Spleen (tissue), 11 donors: ENCODE data around the gene SLC52A3. TPM values are rescaled to one million over a fixed set of nuclear protein-coding genes. Genes with fewer than 3 reads are reported as not detected.

Experiments
- DNase-seq: peaks from one replicate; pipeline ENCODE4 v3.0.0-alpha.2; 2020
- H3K27ac ChIP-seq, 8 donors: fragments of 200-600 bp; sonication (generic) in 7 of 8; 1 replicate in 4 of 8; 2 replicates in 4 of 8; pipeline versions ENCODE4 v1.5.0 to v1.8.0; 2016 to 2021; ENCODE audit warnings: inconsistent platforms in 4 of 8, mild to moderate bottlenecking in 4 of 8, moderate library complexity in 1 of 8
- H3K27me3 ChIP-seq, 7 donors: fragments of 200-600 bp; sonication (generic) in 6 of 7; replicated peaks in 1 of 7; 1 replicate in 4 of 7; 2 replicates in 3 of 7; pipeline versions ENCODE4 v1.5.0 to v1.8.0; 2016 to 2021; ENCODE audit warnings: inconsistent platforms in 3 of 7, mild to moderate bottlenecking in 1 of 7
- H3K36me3 ChIP-seq, 6 donors: fragments of 200-600 bp; sonication (generic) in 5 of 6; 1 replicate in 4 of 6; 2 replicates in 2 of 6; pipeline versions ENCODE4 v1.5.0 to v1.8.0; 2016 to 2021; ENCODE audit warnings: inconsistent platforms in 2 of 6
- H3K4me1 ChIP-seq, 6 donors: fragments of 200-600 bp; sonication (generic) in 5 of 6; 1 replicate in 3 of 6; 2 replicates in 3 of 6; pipeline versions ENCODE4 v1.5.0 to v1.8.0; 2016 to 2021; ENCODE audit warnings: inconsistent platforms in 3 of 6
- H3K4me3 ChIP-seq, 8 donors: fragments of 200-600 bp; sonication (generic) in 7 of 8; 1 replicate in 4 of 8; 2 replicates in 4 of 8; pipeline versions ENCODE4 v1.5.0 to v1.8.0; 2016 to 2021; ENCODE audit warnings: inconsistent platforms in 4 of 8, mild to moderate bottlenecking in 4 of 8, moderate library complexity in 2 of 8
- H3K9me3 ChIP-seq, 8 donors: fragments of 200-600 bp; sonication (generic) in 7 of 8; 1 replicate in 4 of 8; 2 replicates in 4 of 8; pipeline versions ENCODE4 v1.5.0 to v1.8.0; 2016 to 2021; ENCODE audit warnings: inconsistent platforms in 4 of 8
- CTCF ChIP-seq, 11 experiments: fragments of 200-600 bp in 7 of 11; fragments of 450-650 bp in 4 of 11; sonication (generic) in 4 of 11; IDR thresholded peaks in 8 of 11; conservative IDR thresholded peaks in 3 of 11; 1 replicate in 7 of 11; 2 replicates in 4 of 11; pipeline versions ENCODE4 v1.4.0 to v1.8.0; 2016 to 2021; ENCODE audit warnings: antibody characterized with exemption in 11 of 11, inconsistent platforms in 4 of 11, mild to moderate bottlenecking in 1 of 11
- POLR2A ChIP-seq, 3 donors: fragments of 450-650 bp; IDR thresholded peaks; one replicate each; pipeline ENCODE4 v1.5.1; 2017; ENCODE audit warnings: antibody characterized with exemption in 3 of 3, mild to moderate bottlenecking in 1 of 3
- POLR2AphosphoS5 ChIP-seq, 3 donors: sonication (generic); formaldehyde crosslinking; IDR thresholded peaks; one replicate each; pipeline ENCODE4 v1.5.1; 2017; ENCODE audit warnings: antibody characterized with exemption in 3 of 3
- WGBS, 5 donors: extraction: QIAGEN DNeasy Blood & Tissue Kit in 3 of 5; methylation state at CpG; one replicate each; pipeline versions ENCODE4 v1.1.5 to v1.1.7; 2013 to 2018; 5-methylcytosine and 5-hydroxymethylcytosine counted together
- intact Hi-C: fragments of 100-400 bp; cut with DNase I; formaldehyde crosslinking; loops from one replicate; pipeline ENCODE4 v1.15.0; 2023; ENCODE audit warnings: low total_unique reads
- polyA plus RNA-seq, 3 donors: library from polyadenylated mRNA; stranded (reverse); fragments of 200-250 nt; gene quantifications; one replicate each; pipeline ENCODE4 v1.2.1, GENCODE V29; 2013
- total RNA-seq, 7 donors: library from RNA; depleted of rRNA in 3 of 7; stranded (reverse); fragments of >200 nt in 3 of 7; fragmentation: NEBNext Ultra II Directional in 4 of 7; extraction: Animal tissue kit (Norgen Biotek cat#: 25700) in 4 of 7; gene quantifications; one replicate each; pipeline versions ENCODE4 v1.1.0 to v1.2.1, GENCODE V29; 2016 to 2021
- donor health status: healthy with polysubstance abuse.
- donor health status: DM: no; HTN: no; CAD: no; lungs with moderate emphysema.
- donor health status: DM: no; HTN: no; CAD: no.
- donor health status: Bipolar disorder and iron deficiency.
- donor health status: healthy.
- donor health status: DM: no; HTN: no; CAD: no.
- donor health status: DM: yes; HTN: yes; CAD: no.

SLC52A3 gene
- total and polyA plus RNA-seq, 10 donors = 0.03 to 0.44 (median 0.17) TPM; not detected in 3

DNA sequence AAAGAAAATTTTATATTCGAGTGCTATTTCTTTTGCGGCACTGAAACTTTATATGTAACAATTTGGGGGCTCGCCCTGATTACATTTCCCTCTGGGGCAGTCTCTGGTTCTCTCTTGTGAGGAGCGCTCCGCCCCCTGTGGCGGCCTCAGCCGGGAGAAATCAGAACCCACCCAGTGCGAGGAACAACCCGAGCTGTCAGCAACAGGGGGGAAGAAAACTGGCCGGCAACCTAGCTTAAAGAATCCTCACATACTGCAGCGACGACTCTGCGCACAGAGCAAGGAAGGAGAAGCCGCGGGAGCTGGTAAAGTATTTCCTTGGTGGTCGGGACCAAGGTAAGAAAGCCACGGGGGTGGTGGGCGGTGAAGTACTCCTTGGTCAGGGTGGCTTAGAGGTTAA, 23.9 kb upstream of the SLC52A3 start:
- 91 to 98% (median 94%) methylated on average over 18 of the region's 18 CpGs for WGBS, 5 donors
- H3K36me3 ChIP-seq = no peaks in the 10 kb centered on the region
- no peak overlapping the region for H3K27ac ChIP-seq
- no peaks in the 10 kb centered on the region for H3K4me1 ChIP-seq
- peaks cover 0 to 23% (median 17%) of the 10 kb centered on the region in 8 donors for H3K9me3 ChIP-seq
- no peak overlapping the region for H3K4me3 ChIP-seq
- TF ChIP-seq POLR2AphosphoS5 (IDR thresholded peaks at IDR 0.05) = no peak
- TF ChIP-seq CTCF (IDR thresholded peaks at IDR 0.05 in 8 of 11, conservative IDR thresholded peaks at IDR 0.05 in 3 of 11) = no peak
- no peak for TF ChIP-seq POLR2A (IDR thresholded peaks at IDR 0.05)
- intact Hi-C loops = no loop called here
- no peak for DNase-seq
- peaks cover 0 to 17% (median 0%) of the 10 kb centered on the region in 7 donors for H3K27me3 ChIP-seq

GRCh38 chr20:791056-791455, 22.8 kb upstream of the SLC52A3 start:
- 61 to 75% (median 69%) methylated on average over 2 of the region's 2 CpGs for WGBS, 5 donors
- H3K9me3 ChIP-seq = peaks cover 0 to 23% (median 17%) of the 10 kb centered on the region in 8 donors
- TF ChIP-seq CTCF (IDR thresholded peaks at IDR 0.05 in 8 of 11, conservative IDR thresholded peaks at IDR 0.05 in 3 of 11) = no peak
- no peak for TF ChIP-seq POLR2AphosphoS5 (IDR thresholded peaks at IDR 0.05)
- TF ChIP-seq POLR2A (IDR thresholded peaks at IDR 0.05) = no peak
- H3K4me3 ChIP-seq = no peak overlapping the region
- H3K27me3 ChIP-seq = peaks cover 0 to 23% (median 0%) of the 10 kb centered on the region in 7 donors
- no peak for DNase-seq
- H3K27ac ChIP-seq = no peak overlapping the region
- intact Hi-C loops = no loop called here
- H3K4me1 ChIP-seq = no peaks in the 10 kb centered on the region
- no peaks in the 10 kb centered on the region for H3K36me3 ChIP-seq

DNA sequence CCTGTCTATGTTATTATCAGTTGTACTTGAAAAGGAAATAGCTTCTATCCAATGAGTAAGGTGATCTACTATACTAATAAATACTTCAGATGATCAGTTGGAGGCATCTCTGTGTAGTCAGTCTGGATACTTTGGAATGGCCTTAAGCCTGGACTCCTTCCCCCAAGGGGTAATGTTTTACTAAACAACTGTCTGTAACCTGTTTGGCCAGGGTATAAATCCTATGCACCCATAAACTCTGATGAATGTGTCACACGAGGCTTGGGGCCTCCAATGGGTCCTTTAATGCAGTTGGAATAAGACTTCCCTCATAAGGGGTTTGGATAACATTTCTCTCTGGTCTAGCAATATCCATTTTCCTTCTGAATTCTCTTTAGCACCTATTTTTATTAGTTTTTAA, 19.5 kb upstream of the SLC52A3 start:
- Histone ChIP-seq H3K27me3 (peaks cover 0 to 18% (median 0%) of the 10 kb centered on the region in 7 donors), H3K36me3 (no peaks in the 10 kb centered on the region), H3K4me1 (no peaks in the 10 kb centered on the region), H3K4me3 (no peak overlapping the region), H3K9me3 (peaks cover 0 to 34% (median 24%) of the 10 kb centered on the region in 8 donors), H3K27ac (no peak overlapping the region)
- WGBS, 5 donors = 36 to 58% (median 41%) methylated on average over 1 of the region's 1 CpG
- intact Hi-C loops = no loop called here
- no peak for TF ChIP-seq POLR2AphosphoS5 (IDR thresholded peaks at IDR 0.05)
- no peak for TF ChIP-seq CTCF (IDR thresholded peaks at IDR 0.05 in 8 of 11, conservative IDR thresholded peaks at IDR 0.05 in 3 of 11)
- no peak for TF ChIP-seq POLR2A (IDR thresholded peaks at IDR 0.05)
- no peak for DNase-seq

- H3K9me3 ChIP-seq = peaks cover 0 to 19% (median 8%) of the 10 kb centered on the region in 8 donors
- 58 to 91% (median 81%) methylated on average over 3 of the region's 3 CpGs for WGBS, 5 donors
- H3K4me1 ChIP-seq = no peaks in the 10 kb centered on the region
- H3K4me3 ChIP-seq = no peak overlapping the region
- DNase-seq = no peak
- H3K27ac ChIP-seq = no peak overlapping the region
- no peak for TF ChIP-seq CTCF (IDR thresholded peaks at IDR 0.05 in 8 of 11, conservative IDR thresholded peaks at IDR 0.05 in 3 of 11)
- no peak for TF ChIP-seq POLR2AphosphoS5 (IDR thresholded peaks at IDR 0.05)
- no peak for TF ChIP-seq POLR2A (IDR thresholded peaks at IDR 0.05)
- H3K27me3 ChIP-seq = peaks cover 0 to 8% (median 0%) of the 10 kb centered on the region in 7 donors
- no peaks in the 10 kb centered on the region for H3K36me3 ChIP-seq
- intact Hi-C loops = no loop called here
Measured at GRCh38 chr20:779771-780170, 11.5 kb upstream of the SLC52A3 start.
